ENCODE measurements around the gene RGS6.

RGS6 gene

GRCh38 chr14:72097173-72097783, 165.0 kb downstream of the RGS6 start:
- Histone ChIP-seq H3K4me3 (ENCODE audit: low read length) (no peak overlapping the region), H3K79me2 (ENCODE audit: control insufficient read depth, low read length) (no peaks in the 10 kb centered on the region), H3K36me3 (ENCODE audit: control insufficient read depth, low read length) (no peaks in the 10 kb centered on the region), H3F3A (ENCODE audit: control insufficient read depth, insufficient read depth) (no peaks in the 10 kb centered on the region), H3K27me3 (ENCODE audit: control insufficient read depth, low read length) (peaks cover 2% of the 10 kb centered on the region; the same call in 1 of the 2 replicates), H3K9me2 (replicated peaks; ENCODE audit: control insufficient read depth, low read length) (no peaks in the 10 kb centered on the region), H4K20me1 (ENCODE audit: control insufficient read depth, insufficient read depth, low read depth, low read length) (no peaks in the 10 kb centered on the region), H3K9me3 (ENCODE audit: control insufficient read depth, insufficient read depth, low read length) (no peaks in the 10 kb centered on the region), H3K4me1 (ENCODE audit: control insufficient read depth, low read length) (no peaks in the 10 kb centered on the region), H3K4me2 (ENCODE audit: low read length) (no peak overlapping the region), H3K27ac (ENCODE audit: low read depth, low read length) (no peak overlapping the region)
- no peak for TF ChIP-seq EZH2phosphoT487 (IDR thresholded peaks at IDR 0.05; ENCODE audit: borderline replicate concordance, low read length)
- TF ChIP-seq, protein P1, sequence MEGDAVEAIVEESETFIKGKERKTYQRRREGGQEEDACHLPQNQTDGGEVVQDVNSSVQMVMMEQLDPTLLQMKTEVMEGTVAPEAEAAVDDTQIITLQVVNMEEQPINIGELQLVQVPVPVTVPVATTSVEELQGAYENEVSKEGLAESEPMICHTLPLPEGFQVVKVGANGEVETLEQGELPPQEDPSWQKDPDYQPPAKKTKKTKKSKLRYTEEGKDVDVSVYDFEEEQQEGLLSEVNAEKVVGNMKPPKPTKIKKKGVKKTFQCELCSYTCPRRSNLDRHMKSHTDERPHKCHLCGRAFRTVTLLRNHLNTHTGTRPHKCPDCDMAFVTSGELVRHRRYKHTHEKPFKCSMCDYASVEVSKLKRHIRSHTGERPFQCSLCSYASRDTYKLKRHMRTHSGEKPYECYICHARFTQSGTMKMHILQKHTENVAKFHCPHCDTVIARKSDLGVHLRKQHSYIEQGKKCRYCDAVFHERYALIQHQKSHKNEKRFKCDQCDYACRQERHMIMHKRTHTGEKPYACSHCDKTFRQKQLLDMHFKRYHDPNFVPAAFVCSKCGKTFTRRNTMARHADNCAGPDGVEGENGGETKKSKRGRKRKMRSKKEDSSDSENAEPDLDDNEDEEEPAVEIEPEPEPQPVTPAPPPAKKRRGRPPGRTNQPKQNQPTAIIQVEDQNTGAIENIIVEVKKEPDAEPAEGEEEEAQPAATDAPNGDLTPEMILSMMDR (IDR thresholded peaks at IDR 0.05; ENCODE audit: low read depth, low read length, poor library complexity, severe bottlenecking), result no peak

DNA sequence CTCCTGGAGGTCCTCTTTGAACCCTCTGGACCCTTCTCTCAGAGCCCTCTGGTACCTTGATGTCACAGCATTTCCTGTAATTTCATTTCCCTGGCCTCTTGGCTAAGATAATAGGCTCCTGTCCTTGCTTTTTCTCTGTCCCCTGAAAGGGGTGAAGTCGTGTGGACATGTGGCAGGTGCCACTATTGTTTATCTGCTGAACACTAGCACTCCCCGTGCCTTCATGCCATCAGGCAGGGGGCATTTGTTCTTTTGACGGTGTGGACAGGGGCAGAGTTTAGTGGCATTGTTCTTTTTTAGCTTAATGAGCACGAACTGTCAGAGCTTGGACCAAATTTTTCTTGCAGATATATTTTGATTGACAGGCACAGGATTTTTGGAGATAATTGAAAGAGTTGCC, 166.0 kb downstream of the RGS6 start:
- H3F3A ChIP-seq (ENCODE audit: control insufficient read depth, insufficient read depth), result no peaks in the 10 kb centered on the region
- H3K27ac ChIP-seq (ENCODE audit: low read depth, low read length), result no peak overlapping the region
- no peak overlapping the region for H3K4me2 ChIP-seq (ENCODE audit: low read length)
- H3K4me3 ChIP-seq (ENCODE audit: low read length), result no peak overlapping the region
- TF ChIP-seq, protein P1 (IDR thresholded peaks at IDR 0.05; ENCODE audit: low read depth, low read length, poor library complexity, severe bottlenecking), result no peak
- no peak for TF ChIP-seq EZH2phosphoT487 (IDR thresholded peaks at IDR 0.05; ENCODE audit: borderline replicate concordance, low read length)
- no peaks in the 10 kb centered on the region for H3K79me2 ChIP-seq (ENCODE audit: control insufficient read depth, low read length)
- no peaks in the 10 kb centered on the region for H4K20me1 ChIP-seq (ENCODE audit: control insufficient read depth, insufficient read depth, low read depth, low read length)
- H3K9me2 ChIP-seq (replicated peaks; ENCODE audit: control insufficient read depth, low read length), result no peaks in the 10 kb centered on the region
- H3K36me3 ChIP-seq (ENCODE audit: control insufficient read depth, low read length), result no peaks in the 10 kb centered on the region
- H3K27me3 ChIP-seq (ENCODE audit: control insufficient read depth, low read length), result peaks cover 5% of the 10 kb centered on the region; the same call in 1 of the 2 replicates
- no peaks in the 10 kb centered on the region for H3K9me3 ChIP-seq (ENCODE audit: control insufficient read depth, insufficient read depth, low read length)
- no peaks in the 10 kb centered on the region for H3K4me1 ChIP-seq (ENCODE audit: control insufficient read depth, low read length)

DNA sequence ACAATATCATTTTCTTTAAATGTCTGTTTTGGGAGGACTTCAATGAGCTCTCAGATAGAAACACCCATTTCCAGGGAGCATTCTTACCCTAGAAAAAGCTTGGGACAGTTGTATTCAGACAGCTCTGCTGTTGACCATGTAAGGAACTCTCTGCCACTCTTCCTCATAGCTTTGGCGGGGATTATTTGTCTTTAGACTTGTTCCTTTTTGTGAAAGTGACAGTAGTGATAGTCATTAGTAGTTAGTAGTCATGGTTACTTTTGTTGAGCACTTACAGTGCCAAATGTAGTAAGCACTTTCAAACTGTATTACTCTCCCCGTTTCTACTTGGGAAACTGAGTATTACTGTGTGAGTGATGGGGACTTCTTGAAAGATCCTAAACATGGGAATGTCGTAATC, 167.3 kb downstream of the RGS6 start:
- Histone ChIP-seq H3K36me3 (ENCODE audit: control insufficient read depth, low read length) (no peaks in the 10 kb centered on the region), H3K4me2 (ENCODE audit: low read length) (no peak overlapping the region), H3K27me3 (ENCODE audit: control insufficient read depth, low read length) (peaks cover 5% of the 10 kb centered on the region; the same call in 1 of the 2 replicates), H3K9me2 (replicated peaks; ENCODE audit: control insufficient read depth, low read length) (no peaks in the 10 kb centered on the region), H3K4me1 (ENCODE audit: control insufficient read depth, low read length) (no peaks in the 10 kb centered on the region), H3F3A (ENCODE audit: control insufficient read depth, insufficient read depth) (no peaks in the 10 kb centered on the region), H3K79me2 (ENCODE audit: control insufficient read depth, low read length) (no peaks in the 10 kb centered on the region), H3K27ac (ENCODE audit: low read depth, low read length) (no peak overlapping the region), H3K4me3 (ENCODE audit: low read length) (no peak overlapping the region), H3K9me3 (ENCODE audit: control insufficient read depth, insufficient read depth, low read length) (no peaks in the 10 kb centered on the region), H4K20me1 (ENCODE audit: control insufficient read depth, insufficient read depth, low read depth, low read length) (no peaks in the 10 kb centered on the region)
- TF ChIP-seq EZH2phosphoT487 (IDR thresholded peaks at IDR 0.05; ENCODE audit: borderline replicate concordance, low read length), result no peak
- TF ChIP-seq, protein P1 (IDR thresholded peaks at IDR 0.05; ENCODE audit: low read depth, low read length, poor library complexity, severe bottlenecking), result no peak

Measured in DOHH2 (cell line).